ENCODE results near the gene PAK1IP1.

DNA sequence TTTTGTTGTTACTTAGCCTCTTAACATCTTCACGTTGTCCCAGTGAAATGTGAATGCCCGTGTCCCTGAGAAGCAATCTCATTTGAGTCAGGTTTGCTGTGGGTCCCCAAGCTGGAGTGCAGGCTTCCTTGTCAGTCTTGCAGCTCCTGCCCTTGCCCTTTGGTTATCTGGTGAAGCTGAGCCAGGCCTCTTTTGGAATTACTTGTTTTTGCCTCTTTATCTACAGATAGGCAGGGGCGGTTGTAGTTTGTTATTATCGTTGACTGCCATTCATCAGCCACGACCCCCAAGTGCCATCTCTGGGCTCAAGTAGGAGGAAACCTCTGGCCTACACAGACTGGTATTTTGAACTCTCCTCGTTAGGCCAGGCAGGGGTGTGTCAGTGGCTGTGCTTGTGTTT lies 30.3 kb downstream of the PAK1IP1 start:
- TF ChIP-seq CTCF (IDR thresholded peaks at IDR 0.05): no peak
- no peak for TF ChIP-seq POLR2A (IDR thresholded peaks at IDR 0.05)
